WTC11 (cell line): ENCODE data around the gene MYO3A.

Source experiments
- E2F5 ChIP-seq: sonication (generic); formaldehyde crosslinking; IDR thresholded peaks from 2 replicates; pipeline ENCODE4 v1.8.1; 2022; ENCODE audit warnings: mild to moderate bottlenecking, moderate library complexity, missing genetic modification reagents
- TF ChIP-seq, protein P1 (sequence below): fragments of 200-600 bp; IDR thresholded peaks from 2 replicates; pipeline ENCODE4 v1.8.0; 2022; ENCODE audit warnings: antibody characterized with exemption

GRCh38 chr10:26052326-26052725 lies 118.3 kb downstream of the MYO3A start:
- no peak for TF ChIP-seq E2F5 (CRISPR knock-in tag)
- TF ChIP-seq, protein P1, sequence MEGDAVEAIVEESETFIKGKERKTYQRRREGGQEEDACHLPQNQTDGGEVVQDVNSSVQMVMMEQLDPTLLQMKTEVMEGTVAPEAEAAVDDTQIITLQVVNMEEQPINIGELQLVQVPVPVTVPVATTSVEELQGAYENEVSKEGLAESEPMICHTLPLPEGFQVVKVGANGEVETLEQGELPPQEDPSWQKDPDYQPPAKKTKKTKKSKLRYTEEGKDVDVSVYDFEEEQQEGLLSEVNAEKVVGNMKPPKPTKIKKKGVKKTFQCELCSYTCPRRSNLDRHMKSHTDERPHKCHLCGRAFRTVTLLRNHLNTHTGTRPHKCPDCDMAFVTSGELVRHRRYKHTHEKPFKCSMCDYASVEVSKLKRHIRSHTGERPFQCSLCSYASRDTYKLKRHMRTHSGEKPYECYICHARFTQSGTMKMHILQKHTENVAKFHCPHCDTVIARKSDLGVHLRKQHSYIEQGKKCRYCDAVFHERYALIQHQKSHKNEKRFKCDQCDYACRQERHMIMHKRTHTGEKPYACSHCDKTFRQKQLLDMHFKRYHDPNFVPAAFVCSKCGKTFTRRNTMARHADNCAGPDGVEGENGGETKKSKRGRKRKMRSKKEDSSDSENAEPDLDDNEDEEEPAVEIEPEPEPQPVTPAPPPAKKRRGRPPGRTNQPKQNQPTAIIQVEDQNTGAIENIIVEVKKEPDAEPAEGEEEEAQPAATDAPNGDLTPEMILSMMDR = no peak
